ENCODE measurements around the gene STAC2. TPM values are rescaled to one million over a fixed set of nuclear protein-coding genes. Genes with fewer than 3 reads are reported as not detected.

STAC2 gene
- polyA plus RNA-seq, 1 experiment = not detected

DNA sequence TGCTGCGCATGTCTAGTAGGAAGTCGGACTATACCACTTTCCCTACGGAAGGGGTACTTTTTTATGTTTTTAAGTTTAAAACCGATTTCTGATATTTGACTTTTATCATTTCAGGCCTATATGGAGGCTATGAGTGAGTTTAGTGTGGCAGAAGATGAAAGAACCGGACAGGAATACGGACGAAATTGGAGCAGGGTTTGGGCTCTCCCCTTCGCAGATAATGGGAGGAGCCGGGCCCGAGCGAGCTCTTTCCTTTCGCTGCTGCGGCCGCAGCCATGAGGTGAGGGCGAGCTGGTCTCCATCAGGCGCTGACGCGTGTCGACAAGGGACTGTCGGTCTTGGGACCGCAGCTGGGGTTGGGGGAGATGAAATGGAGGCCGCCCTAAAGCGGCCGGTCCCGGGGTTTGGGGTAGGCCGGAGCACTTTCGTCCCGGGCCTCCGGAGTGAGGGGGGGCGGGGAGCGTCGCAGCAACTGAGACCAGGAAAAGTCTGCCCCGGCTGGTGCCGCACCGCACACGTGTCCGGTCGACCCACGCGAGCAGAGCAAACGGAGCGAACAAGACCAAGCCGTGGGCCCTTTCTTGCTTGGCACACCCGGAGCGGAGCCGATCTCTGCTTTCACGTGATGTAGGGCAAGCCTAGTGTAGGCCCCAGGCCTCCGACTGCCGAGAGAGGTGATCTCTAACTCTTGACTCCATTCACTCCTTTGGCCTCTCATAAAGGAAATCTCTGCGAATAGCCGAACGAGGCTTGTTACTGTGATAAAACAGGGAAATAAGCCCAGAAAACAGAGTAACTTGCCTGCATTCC, 25.5 kb downstream of the STAC2 start, which contains the start of gene RPL19:
Gene RPL19, plus strand, starts transcription at position 214 of the 810 bp plus-strand sequence. Its CDS starts 62 bp downstream, at position 276.
- no peak for DNase-seq (ENCODE audit: low read depth, low spot score)
- Histone ChIP-seq H3K9me3 (ENCODE audit: control insufficient read depth, insufficient read depth, low read length) (no peaks in the 10 kb centered on the region; the same call in 1 of the 2 replicates), H3K4me3 (ENCODE audit: low read depth, low read length) (peak within 1 kb of the TSS; percentile 74), H3K27ac (ENCODE audit: low read depth, low read length) (peak within 1 kb of the TSS; percentile 89), H3K27me3 (ENCODE audit: control insufficient read depth, insufficient read depth, low read length) (no peaks in the 10 kb centered on the region)
- CTCF ChIA-PET = interaction anchor here (0.9 to 1.9 kb wide), 3 partner anchors 25 to 217 kb away, joined by 4 to 9 read pairs (median 6); no protein-coding TSS in a partner anchor
- TF ChIP-seq, protein P1, sequence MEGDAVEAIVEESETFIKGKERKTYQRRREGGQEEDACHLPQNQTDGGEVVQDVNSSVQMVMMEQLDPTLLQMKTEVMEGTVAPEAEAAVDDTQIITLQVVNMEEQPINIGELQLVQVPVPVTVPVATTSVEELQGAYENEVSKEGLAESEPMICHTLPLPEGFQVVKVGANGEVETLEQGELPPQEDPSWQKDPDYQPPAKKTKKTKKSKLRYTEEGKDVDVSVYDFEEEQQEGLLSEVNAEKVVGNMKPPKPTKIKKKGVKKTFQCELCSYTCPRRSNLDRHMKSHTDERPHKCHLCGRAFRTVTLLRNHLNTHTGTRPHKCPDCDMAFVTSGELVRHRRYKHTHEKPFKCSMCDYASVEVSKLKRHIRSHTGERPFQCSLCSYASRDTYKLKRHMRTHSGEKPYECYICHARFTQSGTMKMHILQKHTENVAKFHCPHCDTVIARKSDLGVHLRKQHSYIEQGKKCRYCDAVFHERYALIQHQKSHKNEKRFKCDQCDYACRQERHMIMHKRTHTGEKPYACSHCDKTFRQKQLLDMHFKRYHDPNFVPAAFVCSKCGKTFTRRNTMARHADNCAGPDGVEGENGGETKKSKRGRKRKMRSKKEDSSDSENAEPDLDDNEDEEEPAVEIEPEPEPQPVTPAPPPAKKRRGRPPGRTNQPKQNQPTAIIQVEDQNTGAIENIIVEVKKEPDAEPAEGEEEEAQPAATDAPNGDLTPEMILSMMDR (IDR thresholded peaks at IDR 0.05; ENCODE audit: low read depth, low read length) = no peak
- POLR2A ChIA-PET = interaction anchor here (0.5 to 1.5 kb wide), 31 partner anchors 9 to 1826 kb away, joined by 3 to 17 read pairs (median 5); partner anchors contain the start of genes FBXO47, LASP1, RPL23 and STAC2

- TF ChIP-seq, protein P1 (IDR thresholded peaks at IDR 0.05; ENCODE audit: low read depth, low read length) = no peak
- DNase-seq (ENCODE audit: low read depth, low spot score) = peak; percentile 90
- ChIA-PET POLR2A (interaction anchor here (0.5 to 1.5 kb wide), 30 partner anchors 8 to 1827 kb away, joined by 3 to 17 read pairs (median 5); partner anchors contain the start of genes FBXO47, LASP1, RPL23 and STAC2), CTCF (interaction anchor here (0.9 to 1.9 kb wide), 3 partner anchors 25 to 216 kb away, joined by 4 to 9 read pairs (median 6); no protein-coding TSS in a partner anchor)
- peak overlapping the region; percentile 43 for H3K4me3 ChIP-seq (ENCODE audit: low read depth, low read length)
- H3K27me3 ChIP-seq (ENCODE audit: control insufficient read depth, insufficient read depth, low read length) = no peaks in the 10 kb centered on the region
- H3K9me3 ChIP-seq (ENCODE audit: control insufficient read depth, insufficient read depth, low read length) = no peaks in the 10 kb centered on the region; the same call in 1 of the 2 replicates
- peak overlapping the region; percentile 89 for H3K27ac ChIP-seq (ENCODE audit: low read depth, low read length)
These were observed 26.0 kb downstream of the STAC2 start for GRCh38 chr17:39199820-39200069.

DNA sequence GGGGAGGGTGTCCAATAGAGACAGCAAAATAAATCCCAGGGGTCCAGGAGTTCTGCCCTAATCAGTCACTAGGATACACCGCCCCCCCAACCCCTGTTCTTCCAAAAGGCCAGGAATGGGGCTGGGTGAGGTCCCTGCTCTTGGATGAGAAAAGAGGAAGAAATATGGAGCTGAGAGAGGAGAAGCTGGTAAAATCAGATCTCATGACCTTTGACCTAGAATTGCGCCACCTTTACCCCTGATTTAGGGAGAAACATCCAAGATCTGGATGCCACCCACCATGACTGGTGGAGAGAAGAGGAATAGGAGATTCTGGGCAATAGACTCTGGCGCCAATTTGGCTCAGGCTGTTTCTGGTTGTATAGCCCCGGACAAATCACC, 27.6 kb downstream of the STAC2 start:
- no peak for DNase-seq (ENCODE audit: low read depth, low spot score)
- Histone ChIP-seq H3K27me3 (ENCODE audit: control insufficient read depth, insufficient read depth, low read length) (no peaks in the 10 kb centered on the region), H3K4me3 (ENCODE audit: low read depth, low read length) (peak overlapping the region; percentile 80), H3K27ac (ENCODE audit: low read depth, low read length) (peak overlapping the region; percentile 52), H3K9me3 (ENCODE audit: control insufficient read depth, insufficient read depth, low read length) (no peaks in the 10 kb centered on the region; the same call in 1 of the 2 replicates)
- CTCF ChIA-PET = no interaction called here
- TF ChIP-seq, protein P1 (IDR thresholded peaks at IDR 0.05; ENCODE audit: low read depth, low read length) = no peak
- POLR2A ChIA-PET = no interaction called here

DNA sequence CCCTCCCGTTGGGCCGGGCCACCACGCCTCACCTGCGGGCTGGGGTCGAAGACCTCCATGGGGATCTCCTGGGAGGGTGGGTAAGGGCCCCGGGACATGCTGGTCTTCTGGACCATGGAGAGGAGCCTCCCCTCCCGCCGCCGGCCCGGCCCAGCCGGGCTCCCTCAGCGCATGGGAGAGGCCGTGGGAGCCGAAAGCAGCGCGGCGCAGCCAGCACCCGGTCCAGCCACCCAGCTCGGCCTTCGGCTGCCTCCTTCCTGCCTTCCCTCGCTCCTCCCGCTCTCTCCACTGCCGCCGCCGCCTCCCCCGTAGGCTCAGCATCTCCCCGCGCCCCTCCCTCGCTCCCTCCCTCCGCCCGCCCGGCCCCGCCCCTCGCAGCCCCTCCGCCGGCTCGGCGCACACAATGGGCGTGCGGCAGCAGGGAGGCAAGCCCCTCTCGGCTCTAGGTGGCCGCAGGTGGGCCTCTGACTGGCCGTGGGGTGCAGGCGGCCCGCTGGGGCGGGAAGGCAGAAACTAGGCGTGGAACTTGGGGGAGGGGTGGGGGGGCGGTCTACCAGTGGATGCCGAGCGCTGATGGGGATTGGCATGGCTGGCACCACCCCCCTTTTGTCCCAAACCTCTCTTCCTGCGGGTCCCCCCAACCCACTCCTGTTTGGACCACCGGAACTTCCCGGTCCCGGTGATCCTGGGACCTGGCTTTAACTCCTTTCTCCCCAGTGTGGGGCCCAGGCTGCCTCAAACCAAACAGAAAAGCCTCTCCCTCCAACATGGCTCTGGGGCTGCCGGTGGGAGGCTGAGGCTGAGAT, 28.2 kb downstream of the STAC2 start, which contains the start of gene CACNB1:
Gene CACNB1, minus strand, starts transcription at position 290 of the 806 bp plus-strand sequence. Its CDS starts 174 bp downstream, at position 116.
- no peaks in the 10 kb centered on the region for H3K27me3 ChIP-seq (ENCODE audit: control insufficient read depth, insufficient read depth, low read length)
- DNase-seq (ENCODE audit: low read depth, low spot score) = peak; percentile 18
- TF ChIP-seq, protein P1 (IDR thresholded peaks at IDR 0.05; ENCODE audit: low read depth, low read length) = no peak
- ChIA-PET POLR2A (interaction anchor here (0.6 kb wide), 1 partner anchor 353 kb away, joined by 3 read pairs; no protein-coding TSS in a partner anchor), CTCF (no interaction called here)
- no peaks in the 10 kb centered on the region; the same call in 1 of the 2 replicates for H3K9me3 ChIP-seq (ENCODE audit: control insufficient read depth, insufficient read depth, low read length)
- peak within 1 kb of the TSS; percentile 52 for H3K27ac ChIP-seq (ENCODE audit: low read depth, low read length)
- peak within 1 kb of the TSS; percentile 80 for H3K4me3 ChIP-seq (ENCODE audit: low read depth, low read length)
